BJ (cell line): Measurements from ENCODE around the gene CPB2. TPM values are rescaled to one million over a fixed set of nuclear protein-coding genes. Genes with fewer than 3 reads are reported as not detected.

ENCODE experiments used
- CTCF ChIA-PET: fragments of 350-600 bp; formaldehyde crosslinking; extraction: SDS; loops from one replicate; lab custom pipeline; 2021; ENCODE audit warnings: antibody characterized with exemption, inconsistent platforms; lab: Yijun Ruan, JAX
- POLR2A ChIA-PET: fragments of 300-600 bp; sonication (Branson Sonifier 250); formaldehyde crosslinking; extraction: SDS; loops from one replicate; lab custom pipeline; 2021; ENCODE audit warnings: antibody characterized with exemption; lab: Charles Lee
- DNase-seq: peaks from one replicate; pipeline ENCODE4 v3.0.0-alpha.2; 2011; ENCODE audit warnings: low read depth
- H3K27me3 ChIP-seq: 2 replicates; pipeline ENCODE4 v1.6.0; 2011; ENCODE audit warnings: low read length; ENCODE audit not compliant: control insufficient read depth, insufficient read depth
- H3K36me3 ChIP-seq: 2 replicates; pipeline ENCODE4 v1.5.1; 2011; ENCODE audit warnings: low read length; ENCODE audit not compliant: control insufficient read depth, insufficient read depth
- H3K4me3 ChIP-seq: 2 replicates; pipeline ENCODE4 v1.5.1; 2011; ENCODE audit warnings: low read depth, mild to moderate bottlenecking, control low read depth, low read length
- CTCF ChIP-seq: IDR thresholded peaks from 2 replicates; pipeline ENCODE4 v1.5.1; 2011; ENCODE audit warnings: low read depth, mild to moderate bottlenecking, control low read depth, inconsistent platforms, low read length, moderate library complexity; ENCODE audit not compliant: insufficient read depth
- polyA plus RNA-seq: library from polyadenylated mRNA; depleted of rRNA; stranded (reverse); fragments of >200 nt; gene quantifications from 2 replicates; pipeline ENCODE4 v1.2.3, GENCODE V29; 2011

The CPB2 gene
- polyA plus RNA-seq, 1 experiment: not detected

- Histone ChIP-seq H3K4me3 (no peak overlapping the region), H3K27me3 (no peaks in the 10 kb centered on the region), H3K36me3 (no peaks in the 10 kb centered on the region)
- ChIA-PET CTCF (interaction anchor here (0.6 kb wide), 1 partner anchor 534 kb away, joined by 3 read pairs; no protein-coding TSS in a partner anchor), POLR2A (no interaction called here)
- no peak for DNase-seq
- no peak for TF ChIP-seq CTCF
These were observed 15.2 kb upstream of the CPB2 start for GRCh38 chr13:46119883-46120614.

GRCh38 chr13:46116653-46117502, 12.0 kb upstream of the CPB2 start:
- Histone ChIP-seq H3K36me3 (no peaks in the 10 kb centered on the region), H3K4me3 (no peak overlapping the region), H3K27me3 (no peaks in the 10 kb centered on the region)
- POLR2A ChIA-PET: no interaction called here
- no peak for DNase-seq
- TF ChIP-seq CTCF: no peak
- CTCF ChIA-PET: interaction anchor here (1.3 kb wide), 1 partner anchor 9 kb away, joined by 3 read pairs; no protein-coding TSS in a partner anchor

- no peak for DNase-seq
- Histone ChIP-seq H3K4me3 (no peak overlapping the region), H3K36me3 (no peaks in the 10 kb centered on the region), H3K27me3 (no peaks in the 10 kb centered on the region; the same call in 1 of the 2 replicates)
- CTCF ChIA-PET: interaction anchor here (0.7 kb wide), 1 partner anchor 49 kb away, joined by 5 read pairs; no protein-coding TSS in a partner anchor
- POLR2A ChIA-PET: no interaction called here
- TF ChIP-seq CTCF: no peak
These were observed 9.8 kb upstream of the CPB2 start for GRCh38 chr13:46114613-46115012.

- H3K4me3 ChIP-seq: no peak overlapping the region
- ChIA-PET POLR2A (no interaction called here), CTCF (interaction anchor here (1.4 kb wide), 1 partner anchor 13 kb away, joined by 7 read pairs; no protein-coding TSS in a partner anchor)
- H3K27me3 ChIP-seq: no peaks in the 10 kb centered on the region; the same call in 1 of the 2 replicates
- no peak for DNase-seq
- TF ChIP-seq CTCF: no peak
- H3K36me3 ChIP-seq: no peaks in the 10 kb centered on the region
These were observed 8.8 kb upstream of the CPB2 start for GRCh38 chr13:46113596-46113995.

GRCh38 chr13:46111151-46111550, 6.3 kb upstream of the CPB2 start:
- no peak overlapping the region for H3K4me3 ChIP-seq
- POLR2A ChIA-PET: no interaction called here
- DNase-seq: no peak
- CTCF ChIA-PET: interaction anchor here (0.7 kb wide), 1 partner anchor 30 kb away, joined by 3 read pairs; no protein-coding TSS in a partner anchor
- TF ChIP-seq CTCF: no peak
- no peaks in the 10 kb centered on the region for H3K36me3 ChIP-seq
- no peaks in the 10 kb centered on the region; the same call in 1 of the 2 replicates for H3K27me3 ChIP-seq
